ENCODE data around the gene NAGK. TPM values are rescaled to one million over a fixed set of nuclear protein-coding genes. Genes with fewer than 3 reads are reported as not detected.
A peak's percentile ranks its signal among the peaks of the same experiment; 100 is the strongest.
"Not testable (repeated sequence)": the region's sequence is repeated elsewhere in the genome, so short reads cannot be mapped to it uniquely, and the experiment has no call there.

The NAGK gene
- total RNA-seq, 3 donors from 2014 or later (not counting 1 experiment from before 2014, with no cell fraction given): 67.3 to 93.6 (median 74.9) TPM

DNA sequence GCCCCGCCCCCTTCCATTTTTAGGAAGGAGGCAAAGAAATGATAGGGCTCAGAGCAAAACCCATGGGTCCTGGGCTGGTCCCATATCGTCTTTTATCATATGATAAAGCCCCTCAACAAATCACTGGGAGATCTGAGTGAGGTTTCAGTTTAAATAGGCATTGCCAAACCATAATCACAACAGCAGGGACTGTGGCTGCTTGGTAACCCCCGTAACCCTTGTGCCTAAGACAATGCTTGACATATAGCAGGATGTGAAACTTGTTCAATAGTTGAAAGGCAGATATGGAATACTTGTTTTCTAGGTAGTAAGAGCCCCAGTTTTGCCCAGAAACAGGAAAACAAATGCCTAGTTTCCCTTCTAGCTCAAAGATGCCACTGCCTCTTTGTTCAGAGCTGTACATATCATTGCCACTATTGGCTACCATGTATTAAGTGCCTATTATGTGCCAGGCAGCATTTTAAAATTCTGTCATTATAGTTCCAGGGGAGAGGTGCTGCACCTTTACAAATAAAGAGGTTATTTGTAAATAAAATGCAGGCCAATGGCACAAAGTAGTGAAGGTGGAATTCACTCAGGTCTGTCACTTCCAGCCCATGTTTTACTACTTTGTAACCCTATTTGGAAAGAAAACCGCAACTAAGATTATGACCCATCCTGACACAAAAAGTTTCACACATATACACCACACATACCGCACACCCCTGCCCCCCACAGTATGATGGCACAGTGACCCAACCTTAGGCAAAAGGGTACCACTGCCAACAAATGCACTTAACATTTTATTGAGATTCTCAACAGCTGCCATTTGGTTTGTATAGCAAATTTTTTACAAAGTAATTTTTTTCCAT, 14.2 kb downstream of the NAGK start:
- peaks cover 14% of the 10 kb centered on the region for H3K4me1 ChIP-seq (ENCODE audit: control insufficient read depth, insufficient read depth, low read length)
- no peak for DNase-seq
- peak overlapping the region in 1 of 2 donors; percentile 64 for H3K27ac Mint-ChIP-seq
- intact Hi-C loops (cut with micrococcal nuclease): no loop called here
- peak in 2 of 3 donors; percentile 54 to 68 for ATAC-seq
- H3K9me3 Mint-ChIP-seq: no peaks in the 10 kb centered on the region
- 51% methylated on average over 5 of the region's 5 CpGs for WGBS (ENCODE audit: insufficient coverage)
- H3K27me3 Mint-ChIP-seq (ENCODE audit: low read depth in 2 of 2): peaks cover 8 to 22% of the 10 kb centered on the region in 2 donors
- no peak overlapping the region for H3K4me3 ChIP-seq (ENCODE audit: low read length)
- H3K36me3 Mint-ChIP-seq: peaks cover 10% of the 10 kb centered on the region
- TF ChIP-seq, protein P1, sequence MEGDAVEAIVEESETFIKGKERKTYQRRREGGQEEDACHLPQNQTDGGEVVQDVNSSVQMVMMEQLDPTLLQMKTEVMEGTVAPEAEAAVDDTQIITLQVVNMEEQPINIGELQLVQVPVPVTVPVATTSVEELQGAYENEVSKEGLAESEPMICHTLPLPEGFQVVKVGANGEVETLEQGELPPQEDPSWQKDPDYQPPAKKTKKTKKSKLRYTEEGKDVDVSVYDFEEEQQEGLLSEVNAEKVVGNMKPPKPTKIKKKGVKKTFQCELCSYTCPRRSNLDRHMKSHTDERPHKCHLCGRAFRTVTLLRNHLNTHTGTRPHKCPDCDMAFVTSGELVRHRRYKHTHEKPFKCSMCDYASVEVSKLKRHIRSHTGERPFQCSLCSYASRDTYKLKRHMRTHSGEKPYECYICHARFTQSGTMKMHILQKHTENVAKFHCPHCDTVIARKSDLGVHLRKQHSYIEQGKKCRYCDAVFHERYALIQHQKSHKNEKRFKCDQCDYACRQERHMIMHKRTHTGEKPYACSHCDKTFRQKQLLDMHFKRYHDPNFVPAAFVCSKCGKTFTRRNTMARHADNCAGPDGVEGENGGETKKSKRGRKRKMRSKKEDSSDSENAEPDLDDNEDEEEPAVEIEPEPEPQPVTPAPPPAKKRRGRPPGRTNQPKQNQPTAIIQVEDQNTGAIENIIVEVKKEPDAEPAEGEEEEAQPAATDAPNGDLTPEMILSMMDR (IDR thresholded peaks at IDR 0.05): no peak
- no peaks in the 10 kb centered on the region for H3K9me3 ChIP-seq (ENCODE audit: control insufficient read depth, insufficient read depth, low read length)
- peak overlapping the region; percentile 4 for H3K4me3 Mint-ChIP-seq
- H3K4me1 Mint-ChIP-seq: peaks cover 10 to 14% of the 10 kb centered on the region in 2 donors
- no peaks in the 10 kb centered on the region for H3K27me3 ChIP-seq (ENCODE audit: control insufficient read depth, insufficient read depth, low read length)
- H3K36me3 ChIP-seq (ENCODE audit: control insufficient read depth, insufficient read depth, low read length): peaks cover 13% of the 10 kb centered on the region
- H3K27ac ChIP-seq (ENCODE audit: low read length): no peak overlapping the region

DNA sequence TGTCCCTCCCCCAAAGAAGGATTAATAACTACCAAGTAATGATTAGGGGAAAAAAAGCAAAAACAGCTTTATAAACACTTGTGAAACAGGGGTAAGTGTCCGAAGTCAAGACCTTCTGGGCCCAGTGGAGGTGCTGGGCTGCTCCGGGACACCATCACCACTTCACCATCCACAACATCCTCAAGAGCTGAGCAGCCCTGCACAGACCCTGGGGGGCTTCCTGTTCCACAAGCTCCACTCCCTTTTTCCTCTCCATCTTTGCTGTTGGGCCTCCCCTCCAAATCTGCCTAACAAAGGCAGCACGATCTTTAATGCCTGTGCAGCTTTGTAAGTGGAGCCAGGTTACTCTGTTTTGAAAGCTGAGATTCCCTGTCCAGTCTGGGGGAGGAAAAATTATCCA, 14.8 kb downstream of the NAGK start:
- H3K9me3 Mint-ChIP-seq; H3K9me3 ChIP-seq (ENCODE audit: control insufficient read depth, insufficient read depth, low read length); H3K4me3 ChIP-seq (ENCODE audit: low read length); H3K4me3 Mint-ChIP-seq; intact Hi-C loops (cut with micrococcal nuclease); H3K36me3 Mint-ChIP-seq; H3K27me3 ChIP-seq (ENCODE audit: control insufficient read depth, insufficient read depth, low read length); H3K27ac ChIP-seq (ENCODE audit: low read length); ATAC-seq; H3K36me3 ChIP-seq (ENCODE audit: control insufficient read depth, insufficient read depth, low read length); DNase-seq: not testable (repeated sequence)
- no CpG with 5 or more reads among the region's 3 CpGs for WGBS (ENCODE audit: insufficient coverage)
- Mint-ChIP-seq H3K4me1 (peaks cover 10 to 14% of the 10 kb centered on the region in 2 donors), H3K27ac (peak overlapping the region in 1 of 2 donors; percentile 64), H3K27me3 (ENCODE audit: low read depth in 2 of 2) (peaks cover 8 to 26% of the 10 kb centered on the region in 2 donors)
- H3K4me1 ChIP-seq (ENCODE audit: control insufficient read depth, insufficient read depth, low read length): peaks cover 14% of the 10 kb centered on the region

DNA sequence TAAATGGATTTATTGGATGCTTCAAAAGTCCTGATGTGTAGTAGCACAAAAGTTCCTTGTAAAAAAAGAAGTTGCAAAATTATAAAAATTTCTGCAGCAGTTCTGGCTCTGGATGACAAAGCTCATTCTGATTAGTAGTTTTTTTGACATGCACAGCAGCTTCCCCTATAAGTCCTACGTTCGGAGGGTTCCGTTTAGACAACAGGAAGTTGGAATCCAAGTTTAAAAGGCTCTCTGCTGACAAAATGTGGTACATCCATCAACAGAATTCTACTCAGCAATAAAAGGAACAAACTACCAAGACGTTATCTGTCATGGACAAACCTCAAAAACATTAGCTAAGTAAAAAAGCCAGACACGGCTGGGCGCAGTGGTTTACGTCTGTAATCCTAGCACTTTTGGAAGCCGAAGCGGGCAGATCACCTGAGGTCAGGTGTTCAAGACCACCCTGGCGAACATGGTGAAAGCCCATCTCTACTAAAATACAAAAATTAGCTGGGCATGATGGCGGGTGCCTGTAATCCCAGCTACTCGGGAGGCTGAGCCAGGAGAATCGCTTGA, 15.4 kb downstream of the NAGK start:
- WGBS (ENCODE audit: insufficient coverage): 29% methylated on average over 10 of the region's 13 CpGs
- H3K9me3 Mint-ChIP-seq; H3K4me3 Mint-ChIP-seq; intact Hi-C loops (cut with micrococcal nuclease); H3K27ac Mint-ChIP-seq; H3K27ac ChIP-seq (ENCODE audit: low read length); H3K27me3 ChIP-seq (ENCODE audit: control insufficient read depth, insufficient read depth, low read length); H3K36me3 ChIP-seq (ENCODE audit: control insufficient read depth, insufficient read depth, low read length); H3K9me3 ChIP-seq (ENCODE audit: control insufficient read depth, insufficient read depth, low read length); H3K4me3 ChIP-seq (ENCODE audit: low read length); H3K36me3 Mint-ChIP-seq; DNase-seq: not testable (repeated sequence)
- peaks cover 8 to 29% of the 10 kb centered on the region in 2 donors for H3K27me3 Mint-ChIP-seq (ENCODE audit: low read depth in 2 of 2)
- peak in 2 of 3 donors; percentile 34 to 58 for ATAC-seq
- H3K4me1 ChIP-seq (ENCODE audit: control insufficient read depth, insufficient read depth, low read length): peaks cover 14% of the 10 kb centered on the region
- peaks cover 10 to 14% of the 10 kb centered on the region in 2 donors for H3K4me1 Mint-ChIP-seq

DNA sequence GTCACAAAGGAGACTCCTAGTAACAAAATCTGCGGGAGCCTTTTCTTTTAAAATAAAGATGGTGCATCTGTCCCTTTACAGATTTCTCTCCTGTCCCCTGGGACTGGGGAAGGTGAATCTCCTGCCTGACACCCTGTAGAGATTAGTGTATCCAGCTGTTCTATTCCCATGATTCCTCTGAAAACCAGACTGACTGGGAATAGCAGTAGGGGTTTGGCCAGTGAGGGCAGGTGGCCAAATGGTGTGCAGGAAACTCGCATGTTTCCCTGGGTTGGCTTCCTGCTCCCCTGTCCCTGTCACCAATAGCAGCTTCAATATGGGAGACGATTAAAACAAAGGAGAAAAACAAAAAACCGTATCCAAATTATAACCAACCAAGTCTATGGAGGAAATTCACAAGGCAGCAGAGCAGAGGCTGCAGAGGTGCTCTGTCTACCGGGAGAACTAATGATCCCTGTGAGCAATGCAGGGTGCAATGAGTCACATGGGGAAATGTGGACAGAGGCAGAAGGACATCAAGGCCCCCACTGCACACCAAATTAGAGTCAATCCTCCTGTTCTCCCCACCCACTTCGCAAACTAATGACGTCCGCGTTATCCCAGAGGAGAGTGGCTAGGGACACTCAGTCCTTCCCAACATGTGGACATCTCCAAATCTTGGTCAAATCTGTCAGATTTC, 17.0 kb downstream of the NAGK start:
- H3K4me3 Mint-ChIP-seq; H3K27me3 ChIP-seq (ENCODE audit: control insufficient read depth, insufficient read depth, low read length); H3K27ac Mint-ChIP-seq; H3K9me3 ChIP-seq (ENCODE audit: control insufficient read depth, insufficient read depth, low read length); intact Hi-C loops (cut with micrococcal nuclease); H3K4me3 ChIP-seq (ENCODE audit: low read length); ATAC-seq; DNase-seq; H3K27ac ChIP-seq (ENCODE audit: low read length); H3K36me3 ChIP-seq (ENCODE audit: control insufficient read depth, insufficient read depth, low read length); H3K9me3 Mint-ChIP-seq; H3K36me3 Mint-ChIP-seq: not testable (repeated sequence)
- peaks cover 14% of the 10 kb centered on the region for H3K4me1 ChIP-seq (ENCODE audit: control insufficient read depth, insufficient read depth, low read length)
- peaks cover 21 to 45% of the 10 kb centered on the region in 2 donors for H3K27me3 Mint-ChIP-seq (ENCODE audit: low read depth in 2 of 2)
- H3K4me1 Mint-ChIP-seq: peaks cover 10 to 14% of the 10 kb centered on the region in 2 donors
- 94% methylated on average over 7 of the region's 9 CpGs for WGBS (ENCODE audit: insufficient coverage)

DNA sequence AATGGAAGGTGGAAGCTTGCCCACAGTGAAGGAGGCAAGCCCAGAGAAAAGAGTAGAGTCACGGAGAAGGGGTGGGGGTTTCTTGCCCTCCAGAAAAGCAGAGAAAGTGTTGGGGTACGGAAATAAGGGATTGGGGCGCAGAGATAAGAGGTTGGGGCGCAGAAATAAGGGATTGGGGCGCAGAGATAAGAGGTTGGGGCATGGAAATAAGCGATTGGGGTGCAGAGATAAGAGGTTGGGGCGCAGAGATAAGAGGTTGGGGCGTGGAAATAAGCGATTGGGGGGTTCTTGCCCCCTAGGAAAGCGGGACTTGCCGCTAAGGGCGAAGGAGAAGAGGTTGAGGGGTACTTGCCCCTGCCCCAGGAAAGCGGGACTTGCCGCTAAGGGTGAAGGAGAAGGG, 21.0 kb downstream of the NAGK start:
- H3K36me3 Mint-ChIP-seq: not testable (repeated sequence)
- 87% methylated on average over 14 of the region's 14 CpGs for WGBS (ENCODE audit: insufficient coverage)
- peaks cover 22 to 46% of the 10 kb centered on the region in 2 donors for H3K27me3 Mint-ChIP-seq (ENCODE audit: low read depth in 2 of 2)

DNA sequence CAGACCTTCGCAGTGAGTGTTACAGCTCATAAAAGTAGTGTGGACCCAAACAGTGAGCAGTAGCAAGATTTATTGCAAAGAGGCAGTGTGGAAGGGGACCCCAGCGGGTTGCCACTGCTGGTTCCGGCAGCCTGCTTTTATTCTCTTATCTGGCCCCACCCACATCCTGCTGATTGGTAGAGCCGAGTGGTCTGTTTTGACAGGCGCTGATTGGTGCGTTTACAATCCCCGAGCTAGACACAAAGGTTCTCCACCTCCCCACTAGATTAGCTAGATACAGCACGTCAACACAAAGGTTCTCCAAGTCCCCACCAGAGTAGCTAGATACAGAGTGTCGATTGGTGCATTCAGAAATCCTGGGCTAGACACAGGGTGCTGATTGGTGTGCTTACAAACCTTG, 23.4 kb downstream of the NAGK start:
- intact Hi-C loops (cut with micrococcal nuclease): not testable (repeated sequence)

More for the DNA sequence above, 21.0 kb downstream of the NAGK start:
- H3K4me1 ChIP-seq (ENCODE audit: control insufficient read depth, insufficient read depth, low read length); ATAC-seq; H3K4me1 Mint-ChIP-seq; DNase-seq; H3K27me3 ChIP-seq (ENCODE audit: control insufficient read depth, insufficient read depth, low read length); H3K9me3 Mint-ChIP-seq; intact Hi-C loops (cut with micrococcal nuclease); H3K27ac ChIP-seq (ENCODE audit: low read length); H3K9me3 ChIP-seq (ENCODE audit: control insufficient read depth, insufficient read depth, low read length); H3K4me3 Mint-ChIP-seq; H3K36me3 ChIP-seq (ENCODE audit: control insufficient read depth, insufficient read depth, low read length); H3K27ac Mint-ChIP-seq; H3K4me3 ChIP-seq (ENCODE audit: low read length): not testable (repeated sequence)

More for the DNA sequence above, 23.4 kb downstream of the NAGK start:
- not testable (repeated sequence) for H3K4me3 ChIP-seq (ENCODE audit: low read length); H3K9me3 ChIP-seq (ENCODE audit: control insufficient read depth, insufficient read depth, low read length); ATAC-seq; H3K4me3 Mint-ChIP-seq; H3K27me3 ChIP-seq (ENCODE audit: control insufficient read depth, insufficient read depth, low read length); H3K27ac Mint-ChIP-seq; H3K4me1 ChIP-seq (ENCODE audit: control insufficient read depth, insufficient read depth, low read length); H3K27ac ChIP-seq (ENCODE audit: low read length); H3K4me1 Mint-ChIP-seq; H3K9me3 Mint-ChIP-seq; H3K36me3 Mint-ChIP-seq; H3K36me3 ChIP-seq (ENCODE audit: control insufficient read depth, insufficient read depth, low read length); DNase-seq
- 89% methylated on average over 9 of the region's 9 CpGs for WGBS (ENCODE audit: insufficient coverage)
- peaks cover 16 to 29% of the 10 kb centered on the region in 2 donors for H3K27me3 Mint-ChIP-seq (ENCODE audit: low read depth in 2 of 2)

Data from natural killer cell (primary cell).